NCI-H82 (cell line): ENCODE results near the gene TMOD3.

Experiments
- DNase-seq: peaks from one replicate; lab custom pipeline; 2025; lab: John Stamatoyannopoulos, UW

The TMOD3 gene

DNA sequence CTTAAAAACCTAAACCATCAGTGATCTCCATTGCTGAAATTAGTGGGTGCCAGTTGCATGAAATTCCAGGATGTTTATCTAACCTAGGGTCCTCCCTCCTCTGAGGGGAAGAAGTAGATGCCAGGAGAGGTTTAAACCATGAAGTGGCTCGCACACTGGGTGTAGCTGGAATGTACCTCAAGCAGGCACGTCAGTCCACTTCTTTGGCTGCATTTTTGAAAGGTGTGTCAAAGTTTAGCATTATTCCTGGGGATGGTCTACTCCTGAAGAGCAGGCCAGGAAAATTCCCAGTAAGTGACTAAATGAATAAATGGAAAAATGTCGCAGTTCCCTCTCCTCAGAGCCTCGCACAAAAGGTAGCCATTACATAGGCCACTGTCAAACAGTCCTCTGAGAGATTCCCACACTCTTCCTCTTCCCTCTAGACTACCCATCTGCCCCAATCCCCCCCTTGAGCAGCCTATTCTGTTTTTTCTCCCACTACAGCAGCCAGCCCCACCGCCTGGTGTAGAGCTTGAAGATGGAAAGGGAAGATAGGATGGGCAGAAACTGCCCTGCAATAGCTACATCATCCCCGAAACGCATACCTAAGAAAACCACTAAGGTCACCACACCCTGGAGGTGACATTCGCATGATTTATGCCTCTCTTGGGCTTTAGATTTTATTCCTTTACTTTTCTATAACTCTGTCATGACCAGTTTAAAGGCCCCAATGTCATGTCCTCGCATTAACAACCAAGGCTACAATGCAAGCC, 655 bp upstream of the TMOD3 start:
- no peak for DNase-seq

DNA sequence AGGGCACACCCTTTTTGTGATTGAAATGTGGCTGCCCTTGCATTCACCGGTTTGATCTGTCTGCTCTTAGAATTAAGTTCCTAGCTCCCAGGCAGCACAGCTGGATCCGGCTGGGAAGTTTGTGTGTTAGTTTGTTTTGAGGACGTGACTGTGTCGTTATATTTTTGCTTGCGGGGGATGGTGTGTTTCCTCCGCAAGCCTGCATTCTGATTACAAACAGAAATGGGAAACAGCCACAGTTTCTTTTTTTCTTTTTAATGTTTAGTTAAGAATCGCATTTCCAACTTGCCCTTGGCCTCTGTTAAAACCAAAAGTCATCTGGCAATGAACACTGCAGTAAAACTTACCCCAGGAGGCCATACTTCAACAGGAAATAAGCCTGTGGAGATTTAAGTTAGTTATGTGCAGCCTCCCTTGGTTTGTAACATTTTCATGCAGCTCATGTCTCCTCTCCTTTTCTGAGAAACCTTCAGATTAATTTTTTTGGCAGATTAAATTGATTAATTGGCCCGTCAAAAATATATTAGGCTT, 888 bp downstream of the TMOD3 start:
- DNase-seq = no peak

DNA sequence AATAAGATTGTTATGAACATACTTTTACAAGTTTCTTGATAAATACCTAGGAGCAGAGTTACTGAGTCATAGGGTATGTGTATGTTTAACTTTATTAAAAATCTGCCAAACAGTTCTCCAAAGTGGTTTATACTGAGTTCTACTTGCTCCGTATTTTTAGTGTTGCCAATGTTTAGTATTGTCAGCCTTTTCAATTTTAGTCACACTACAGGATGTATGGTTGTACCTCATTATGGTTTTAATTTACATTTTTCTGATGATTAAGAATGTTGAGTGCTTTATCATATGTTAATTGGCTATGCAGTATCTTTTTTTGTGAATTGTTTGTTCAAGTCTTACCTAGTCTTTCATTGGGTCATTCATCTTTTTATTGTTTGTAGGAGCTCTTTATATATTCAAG, 4.3 kb downstream of the TMOD3 start:
- DNase-seq = no peak

DNA sequence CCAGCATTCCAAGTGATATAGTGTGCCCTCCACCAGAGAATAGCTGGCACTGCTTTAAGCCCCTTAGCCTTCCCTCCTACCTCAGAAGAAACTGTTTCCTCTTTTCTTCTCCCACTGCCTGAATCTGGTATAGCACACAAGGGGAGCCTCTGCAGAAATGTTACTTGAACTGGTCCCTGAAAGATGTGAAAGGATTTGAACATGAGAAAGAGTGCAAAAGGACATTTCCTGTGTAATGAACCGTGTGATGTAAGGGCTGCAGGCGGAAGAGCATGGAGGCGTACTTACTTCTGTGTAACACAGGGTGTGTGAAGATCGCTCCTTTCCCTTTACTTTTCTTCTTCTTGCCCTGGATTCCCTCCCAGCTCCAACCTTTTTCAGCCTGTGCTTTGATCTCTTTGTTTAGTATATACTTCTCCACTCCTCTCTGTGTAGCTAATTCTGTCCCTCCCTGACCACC, 8.4 kb downstream of the TMOD3 start:
- no peak for DNase-seq

DNA sequence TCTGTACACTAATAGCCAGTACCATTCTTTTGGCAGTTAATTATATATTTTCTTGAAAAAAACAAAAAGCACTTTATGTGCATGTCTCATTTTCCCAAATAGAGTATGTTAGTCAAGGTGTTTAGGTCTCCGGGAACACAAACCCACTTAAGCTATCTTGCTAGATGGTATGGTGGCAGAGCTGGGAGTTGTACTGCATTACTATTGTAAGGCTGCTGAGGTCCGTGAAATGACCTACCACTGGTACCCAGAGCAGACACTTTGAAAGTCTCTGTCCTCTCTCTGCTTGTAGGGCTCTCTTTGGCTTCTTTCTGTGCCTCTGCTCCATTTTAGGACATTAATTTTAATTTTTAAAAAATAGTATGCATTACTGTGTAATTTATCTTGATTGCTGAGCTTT, 8.8 kb downstream of the TMOD3 start:
- no peak for DNase-seq

DNA sequence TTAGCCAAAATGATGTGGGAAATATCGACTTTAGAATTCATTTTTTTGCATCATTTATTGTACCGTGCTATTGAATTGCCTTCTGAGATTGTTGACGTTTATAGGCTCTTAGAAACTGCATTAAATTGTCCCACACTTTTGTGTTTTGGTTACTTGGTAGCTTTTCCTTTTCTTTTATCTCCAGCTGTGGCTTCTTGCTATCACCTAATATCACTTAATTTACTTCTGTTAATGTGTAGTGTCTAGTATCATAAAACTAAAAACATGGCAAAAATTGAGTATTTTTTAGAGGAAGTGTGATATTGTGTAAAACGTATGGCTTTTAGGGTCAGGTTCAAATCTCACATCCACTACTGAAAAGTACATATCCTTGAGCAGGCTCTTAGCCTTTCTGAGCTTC, 11.2 kb downstream of the TMOD3 start:
- no peak for DNase-seq

GRCh38 chr15:51841406-51842040, 12.1 kb downstream of the TMOD3 start:
- no peak for DNase-seq

GRCh38 chr15:51842265-51842664, 12.8 kb downstream of the TMOD3 start:
- DNase-seq = no peak

DNA sequence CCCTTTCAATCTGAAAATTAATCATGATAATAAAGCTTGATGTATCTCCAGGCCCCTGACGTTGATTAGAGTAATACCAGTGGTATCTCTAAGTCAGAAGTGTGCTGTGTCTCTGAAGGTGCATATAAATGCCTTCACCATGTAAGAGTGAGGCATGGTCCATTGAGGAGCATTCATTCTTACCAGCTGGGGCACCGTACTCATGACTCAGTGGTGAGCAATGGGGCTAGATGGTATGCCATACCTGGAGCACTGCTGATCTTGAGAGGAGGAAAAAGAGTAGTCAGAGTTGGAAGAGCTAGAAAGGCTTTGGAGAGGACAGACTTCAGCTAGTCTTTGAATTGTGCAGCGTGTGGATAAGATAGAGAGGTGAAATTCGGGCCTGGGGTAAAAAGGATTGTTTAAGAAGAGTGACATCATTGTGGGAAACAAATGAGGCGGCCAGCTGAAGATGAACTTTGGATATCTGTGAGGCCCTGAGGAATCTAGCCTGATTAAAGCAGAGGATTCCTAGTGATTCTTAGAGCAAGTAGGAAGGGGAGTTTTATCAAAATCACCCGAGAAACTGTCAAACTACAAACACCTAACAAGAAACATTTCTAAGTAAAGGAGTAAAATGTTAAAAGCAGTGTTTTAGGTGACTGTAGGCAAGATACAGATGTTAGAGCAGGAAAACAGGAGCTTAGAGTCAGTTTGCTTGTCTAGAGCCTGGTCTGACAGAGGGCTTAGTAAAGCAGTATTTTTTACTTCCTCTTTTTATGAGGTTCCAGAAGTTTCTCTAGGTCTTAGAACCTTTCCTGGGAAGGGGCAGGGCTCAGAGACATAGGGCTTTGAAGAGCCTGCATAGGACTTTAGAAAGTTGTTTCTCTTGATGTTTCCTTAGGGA, 13.6 kb downstream of the TMOD3 start:
- DNase-seq = no peak

GRCh38 chr15:51844747-51845426, 15.4 kb downstream of the TMOD3 start:
- DNase-seq = no peak

DNA sequence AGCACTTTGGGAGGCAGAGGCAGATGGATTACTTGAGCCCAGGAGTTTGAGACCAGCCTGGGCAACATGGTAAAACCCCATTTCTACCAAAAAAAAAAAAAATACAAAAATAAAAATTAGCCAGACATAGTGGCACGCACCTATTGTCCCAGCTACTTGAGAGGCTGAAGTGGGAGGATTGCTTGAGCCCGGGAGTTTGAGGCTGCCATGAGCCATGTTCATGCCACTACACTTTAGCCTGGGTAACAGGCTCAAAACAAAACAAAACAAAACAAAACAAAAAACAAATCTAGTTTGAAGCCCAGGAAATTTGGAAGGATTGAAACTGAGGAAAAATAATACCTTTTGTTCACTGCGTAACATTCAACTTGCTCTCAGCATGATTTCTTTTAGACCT, 16.6 kb downstream of the TMOD3 start:
- no peak for DNase-seq

DNA sequence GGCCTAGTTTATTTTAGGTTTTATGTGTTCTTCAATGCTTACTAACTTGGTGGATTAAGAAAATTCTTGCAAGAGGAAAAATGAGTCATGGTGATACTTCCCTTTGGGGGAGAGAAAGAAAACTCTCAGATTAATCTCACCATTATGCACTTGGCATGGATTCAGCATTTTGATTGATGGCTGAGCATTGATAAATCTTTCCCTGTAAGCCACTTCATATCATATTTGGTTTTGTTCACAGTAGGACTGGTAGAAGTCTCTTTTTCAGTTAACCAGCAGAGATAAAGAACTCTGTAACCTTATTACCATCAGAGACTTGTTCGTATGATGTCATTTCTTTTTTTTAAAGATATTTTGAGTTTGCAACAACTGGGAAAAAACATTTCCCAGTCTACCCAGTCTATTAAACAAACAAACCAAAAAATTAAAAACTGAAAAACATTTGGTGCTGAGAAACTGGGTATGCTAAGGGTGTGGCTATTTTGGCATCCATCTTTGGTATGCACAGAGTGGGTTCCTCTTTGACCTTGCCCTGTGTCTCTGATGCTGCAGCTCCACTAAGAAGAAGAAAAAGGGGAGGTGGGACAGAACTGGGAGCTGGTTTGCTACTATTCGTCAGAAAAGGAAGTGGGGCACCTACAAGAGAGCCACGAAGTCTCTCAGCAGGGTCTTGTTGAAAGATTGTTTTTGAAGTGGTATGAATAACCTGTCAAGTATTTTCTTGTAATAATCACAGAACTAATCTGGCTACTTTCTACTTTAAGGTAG, 17.2 kb downstream of the TMOD3 start:
- DNase-seq = no peak

DNA sequence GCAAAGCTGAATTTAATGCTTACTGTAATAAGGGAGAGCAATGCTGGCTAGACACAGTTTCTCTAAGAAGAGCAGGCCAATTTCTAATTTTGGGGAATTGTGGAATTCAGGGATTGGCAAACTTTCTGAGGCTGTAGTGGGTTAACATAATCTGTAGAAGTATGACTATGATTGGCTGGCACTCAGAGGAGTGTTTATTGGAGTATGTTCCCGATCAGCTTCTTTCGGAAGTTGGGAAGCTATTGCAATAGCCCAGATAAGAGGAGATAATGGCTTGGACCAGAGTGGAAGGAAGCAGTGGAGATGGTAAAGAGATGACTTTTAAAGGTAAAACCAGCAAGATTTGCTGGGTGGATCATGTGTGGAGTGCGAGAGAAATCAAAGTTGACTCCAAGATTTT, 19.4 kb downstream of the TMOD3 start:
- DNase-seq = no peak

GRCh38 chr15:51849860-51850259, 20.4 kb downstream of the TMOD3 start:
- no peak for DNase-seq

DNA sequence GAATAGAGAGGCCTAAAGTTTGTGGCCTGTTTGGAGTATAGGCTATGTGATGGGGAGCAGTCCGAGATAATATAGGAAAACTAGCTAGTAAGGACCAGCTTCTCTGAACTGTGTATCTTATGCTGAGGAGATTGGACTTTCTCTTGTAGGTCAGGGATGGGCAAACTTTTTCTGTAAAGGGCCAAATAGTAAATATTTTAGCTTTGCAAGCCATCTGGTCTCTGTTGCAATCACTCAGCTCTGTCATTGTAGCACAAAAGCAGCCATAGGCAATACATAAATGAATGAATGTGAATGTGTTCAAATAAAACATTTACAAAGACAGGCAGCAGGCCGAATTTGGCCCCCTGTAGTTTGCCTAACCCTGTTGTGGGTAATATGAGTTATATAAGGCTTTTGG, 24.5 kb downstream of the TMOD3 start:
- no peak for DNase-seq

- no peak for DNase-seq
Observed at GRCh38 chr15:51855612-51856011, 26.2 kb downstream of the TMOD3 start.

DNA sequence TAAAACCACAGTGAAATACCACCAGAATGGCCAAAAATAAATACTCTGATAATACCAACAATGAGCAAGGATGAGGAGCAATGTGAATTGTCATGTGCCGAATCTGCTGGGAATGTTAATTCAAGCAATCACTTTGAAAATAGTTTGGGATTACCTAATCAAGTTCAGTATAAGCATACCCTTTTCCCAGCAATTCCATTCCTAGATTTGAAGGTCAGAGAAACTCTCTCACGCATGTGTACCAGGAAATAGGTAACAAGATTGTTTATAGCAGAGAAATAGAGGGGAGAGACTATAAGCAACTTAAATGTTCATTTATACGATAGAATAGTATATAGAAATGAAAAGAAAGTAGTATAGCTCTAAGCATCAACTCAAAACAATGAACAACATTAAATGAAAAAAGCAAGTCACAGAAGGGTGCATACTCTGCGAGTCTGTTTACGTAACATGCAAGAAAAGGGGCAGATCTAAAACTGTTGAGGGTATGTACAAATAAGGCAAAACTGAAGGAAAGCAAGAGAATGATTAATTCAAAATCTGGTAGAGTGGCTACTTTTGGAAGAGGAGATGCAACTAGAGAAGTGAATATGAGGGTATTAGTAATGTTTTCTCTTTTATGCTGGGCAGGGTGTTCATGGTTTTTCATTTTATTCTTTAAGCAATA, 27.4 kb downstream of the TMOD3 start:
- DNase-seq = no peak

GRCh38 chr15:51861557-51862359, 32.3 kb downstream of the TMOD3 start:
- DNase-seq = no peak

DNA sequence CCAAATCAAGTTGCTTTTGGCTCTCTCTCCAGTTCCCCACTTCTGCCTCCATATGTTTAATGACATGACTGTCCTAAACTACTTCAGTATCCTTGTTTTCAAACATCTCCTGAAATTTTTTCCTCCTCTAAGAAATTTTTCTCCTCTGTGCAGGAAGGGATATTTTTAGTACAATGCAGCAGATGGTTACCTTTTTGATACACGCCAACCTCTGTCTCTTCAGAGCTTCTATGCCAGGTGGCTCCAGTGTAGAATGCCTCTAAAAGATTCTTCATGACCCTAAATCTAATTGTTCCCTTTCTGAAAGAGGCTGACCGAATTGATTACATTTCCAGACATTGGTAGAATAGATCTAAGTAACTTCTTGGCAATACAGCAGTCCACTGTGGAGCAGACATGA, 33.7 kb downstream of the TMOD3 start:
- no peak for DNase-seq
